OCI-LY1 (cell line): ENCODE results near the gene TMEM72.

Experiments used
- EZH2 ChIP-seq: fragments of 200-600 bp; sonication (generic), shearing (Covaris generic); IDR thresholded peaks from 2 replicates; pipeline ENCODE4 v1.8.0; 2017; ENCODE audit warnings: borderline replicate concordance, mixed run types, mild to moderate bottlenecking, antibody characterized with exemption, low read length, moderate library complexity, mixed read lengths
- TF ChIP-seq, protein P1 (sequence below): fragments of 200-600 bp; sonication (generic), shearing (Covaris generic); IDR thresholded peaks from 2 replicates; pipeline ENCODE4 v1.5.1; 2017; ENCODE audit warnings: mild to moderate bottlenecking, antibody characterized with exemption, low read length, moderate library complexity, mixed read lengths

DNA sequence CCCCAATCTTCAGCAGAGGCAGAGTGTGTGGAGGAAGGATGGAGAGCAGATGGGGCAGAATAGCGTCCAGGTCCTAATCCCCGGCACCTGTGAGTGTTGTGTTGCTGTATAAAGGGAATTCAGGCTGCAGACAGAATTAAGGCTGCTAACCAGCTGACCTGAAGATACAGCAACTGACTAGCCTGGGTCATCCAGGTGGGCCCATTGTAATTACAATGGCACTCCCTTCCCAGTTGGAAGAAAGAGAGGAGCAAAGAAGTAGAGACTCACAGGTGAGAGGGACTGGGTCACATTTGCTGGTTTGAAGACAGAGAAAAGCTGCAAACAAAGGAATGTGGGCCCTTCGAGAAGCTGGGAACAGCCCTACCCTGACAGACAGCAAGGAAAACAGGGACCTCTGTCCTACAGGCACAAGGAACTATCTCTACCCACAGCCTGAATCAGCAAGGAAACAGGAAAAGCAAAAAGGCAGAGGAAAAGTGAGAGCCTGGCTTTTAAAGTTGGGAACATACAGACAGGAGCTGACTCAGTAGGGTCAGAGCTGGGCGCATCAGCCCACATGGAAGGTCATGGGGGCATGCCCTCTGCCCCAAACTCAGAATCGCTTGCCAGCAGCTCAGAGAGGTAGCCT, 11.6 kb upstream of the TMEM72 start:
- TF ChIP-seq, protein P1, sequence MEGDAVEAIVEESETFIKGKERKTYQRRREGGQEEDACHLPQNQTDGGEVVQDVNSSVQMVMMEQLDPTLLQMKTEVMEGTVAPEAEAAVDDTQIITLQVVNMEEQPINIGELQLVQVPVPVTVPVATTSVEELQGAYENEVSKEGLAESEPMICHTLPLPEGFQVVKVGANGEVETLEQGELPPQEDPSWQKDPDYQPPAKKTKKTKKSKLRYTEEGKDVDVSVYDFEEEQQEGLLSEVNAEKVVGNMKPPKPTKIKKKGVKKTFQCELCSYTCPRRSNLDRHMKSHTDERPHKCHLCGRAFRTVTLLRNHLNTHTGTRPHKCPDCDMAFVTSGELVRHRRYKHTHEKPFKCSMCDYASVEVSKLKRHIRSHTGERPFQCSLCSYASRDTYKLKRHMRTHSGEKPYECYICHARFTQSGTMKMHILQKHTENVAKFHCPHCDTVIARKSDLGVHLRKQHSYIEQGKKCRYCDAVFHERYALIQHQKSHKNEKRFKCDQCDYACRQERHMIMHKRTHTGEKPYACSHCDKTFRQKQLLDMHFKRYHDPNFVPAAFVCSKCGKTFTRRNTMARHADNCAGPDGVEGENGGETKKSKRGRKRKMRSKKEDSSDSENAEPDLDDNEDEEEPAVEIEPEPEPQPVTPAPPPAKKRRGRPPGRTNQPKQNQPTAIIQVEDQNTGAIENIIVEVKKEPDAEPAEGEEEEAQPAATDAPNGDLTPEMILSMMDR = no peak
- no peak for TF ChIP-seq EZH2
